Smooth muscle cell (in vitro differentiated cells): ENCODE results near the gene LPA. TPM values are rescaled to one million over a fixed set of nuclear protein-coding genes. Genes with fewer than 3 reads are reported as not detected.
A peak's percentile ranks its signal among the peaks of the same experiment; 100 is the strongest.

Experiments
- DNase-seq: peaks from one replicate; lab custom pipeline; 2025; ENCODE audit not compliant: unreplicated experiment; lab: John Stamatoyannopoulos, UW
- H2AFZ ChIP-seq: fragments of 200-600 bp; sonication (generic); 2 replicates; pipeline ENCODE4 v1.6.0; 2016; ENCODE audit warnings: antibody characterized with exemption, low read depth, mild to moderate bottlenecking
- H3F3A ChIP-seq: fragments of 200-600 bp; sonication (generic); 2 replicates; pipeline ENCODE4 v1.6.0; 2017; ENCODE audit warnings: antibody characterized with exemption, low read depth
- H3K27ac ChIP-seq: fragments of 200-600 bp; sonication (generic); 2 replicates; pipeline ENCODE4 v1.5.1; 2016; ENCODE audit warnings: low read depth, mild to moderate bottlenecking
- H3K27me3 ChIP-seq: fragments of 200-600 bp; sonication (generic); 2 replicates; pipeline ENCODE4 v1.6.1; 2016; ENCODE audit warnings: low read depth, mild to moderate bottlenecking
- H3K36me3 ChIP-seq: fragments of 200-600 bp; sonication (generic); 2 replicates; pipeline ENCODE4 v1.5.1; 2016; ENCODE audit warnings: low read depth
- H3K4me1 ChIP-seq: fragments of 200-600 bp; sonication (generic); 2 replicates; pipeline ENCODE4 v1.5.1; 2016; ENCODE audit warnings: low read depth
- H3K4me2 ChIP-seq: fragments of 200-600 bp; sonication (generic); 2 replicates; pipeline ENCODE4 v1.6.0; 2016; ENCODE audit warnings: mild to moderate bottlenecking
- H3K4me3 ChIP-seq: fragments of 200-600 bp; sonication (generic); 2 replicates; pipeline ENCODE4 v1.5.1; 2016; ENCODE audit warnings: mild to moderate bottlenecking
- H3K79me2 ChIP-seq: fragments of 200-600 bp; sonication (generic); 2 replicates; pipeline ENCODE4 v1.6.0; 2016; ENCODE audit warnings: low read depth, mild to moderate bottlenecking
- H3K9ac ChIP-seq: fragments of 200-600 bp; sonication (generic); 2 replicates; pipeline ENCODE4 v1.6.0; 2016; ENCODE audit warnings: low read depth
- H3K9me3 ChIP-seq: fragments of 200-600 bp; sonication (generic); replicated peaks from 2 replicates; pipeline ENCODE4 v1.5.1; 2016; ENCODE audit warnings: low read depth
- H4K20me1 ChIP-seq: fragments of 200-600 bp; sonication (generic); 2 replicates; pipeline ENCODE4 v1.6.0; 2016; ENCODE audit warnings: low read depth
- CTCF ChIP-seq: fragments of 200-600 bp; sonication (generic); IDR thresholded peaks from 2 replicates; pipeline ENCODE4 v1.5.1; 2017; ENCODE audit warnings: borderline replicate concordance, mild to moderate bottlenecking, antibody characterized with exemption; ENCODE audit not compliant: insufficient read depth, poor library complexity, severe bottlenecking
- WGBS: methylation state at CpG from one replicate; pipeline ENCODE4 v1.1.7; 2016; ENCODE audit warnings: low lambda C conversion rate; 5-methylcytosine and 5-hydroxymethylcytosine counted together
- polyA plus RNA-seq: library from polyadenylated mRNA; unstranded; fragments of >200 nt; fragmentation: Nextera tagmentation; extraction: Ambion mirVana; gene quantifications from 2 replicates; pipeline ENCODE4 v1.2.1, GENCODE V29; 2016
- total RNA-seq: library from RNA; depleted of rRNA; stranded (reverse); fragments of >200 nt; gene quantifications from 2 replicates; pipeline ENCODE4 v1.2.3, GENCODE V29; 2014

Gene LPA
- total and polyA plus RNA-seq, 2 experiments from 2014 or later, result not detected

DNA sequence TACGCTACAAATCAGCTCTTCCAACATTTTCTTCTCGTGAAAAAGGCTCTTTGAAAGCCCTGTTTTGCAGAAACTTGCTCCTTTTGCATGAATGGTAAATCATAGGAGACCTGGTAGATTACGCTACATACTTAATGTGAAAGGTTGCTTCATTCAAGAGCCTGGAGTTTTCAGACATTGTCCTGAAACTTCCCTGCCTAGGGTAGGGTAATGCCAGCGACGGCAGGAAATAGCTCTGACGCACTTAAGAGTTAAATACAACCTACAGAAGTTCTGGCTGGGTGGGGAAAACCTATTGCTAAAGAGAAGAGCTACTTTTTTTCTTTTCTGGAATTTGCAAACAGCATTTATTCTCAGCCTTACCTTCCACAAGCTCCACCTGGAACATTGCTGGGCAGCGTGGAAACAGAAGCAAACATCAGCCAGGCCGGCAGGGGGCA is 144.5 kb downstream of the LPA start:
- H3K4me3 ChIP-seq, result peak overlapping the region; percentile 59
- no peak overlapping the region for H3K27ac ChIP-seq
- no peak for DNase-seq
- H3K9me3 ChIP-seq, result peaks cover 3% of the 10 kb centered on the region
- TF ChIP-seq CTCF, result peak; percentile 99
- H3K79me2 ChIP-seq, result no peaks in the 10 kb centered on the region
- H3K27me3 ChIP-seq, result no peaks in the 10 kb centered on the region
- no peaks in the 10 kb centered on the region for H3K36me3 ChIP-seq
- no peaks in the 10 kb centered on the region for H3K4me1 ChIP-seq
- H4K20me1 ChIP-seq, result no peaks in the 10 kb centered on the region
- H3K9ac ChIP-seq, result no peak overlapping the region
- H2AFZ ChIP-seq, result peak overlapping the region; percentile 85
- WGBS, result 29% methylated on average over 8 of the region's 8 CpGs
- H3K4me2 ChIP-seq, result peak overlapping the region; percentile 90
- H3F3A ChIP-seq, result no peaks in the 10 kb centered on the region

DNA sequence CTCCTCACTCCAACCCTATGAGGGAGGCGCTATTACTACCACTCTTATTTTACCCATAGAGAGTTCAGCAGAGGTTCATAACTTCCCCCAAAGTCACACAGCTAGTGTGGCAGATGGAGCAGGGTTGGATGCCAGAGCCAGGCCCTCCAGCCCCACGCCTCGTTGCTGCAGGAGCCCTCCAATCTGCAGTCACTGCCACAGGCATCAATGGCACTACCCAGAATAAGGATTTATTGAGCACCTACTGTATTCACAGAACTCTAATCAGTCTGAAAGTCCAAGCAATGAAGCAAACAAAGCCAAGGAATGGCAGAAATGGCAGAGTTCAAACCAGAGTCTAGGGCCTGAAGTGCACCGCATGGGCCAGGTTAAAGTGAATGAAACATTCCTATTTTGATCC is 144.9 kb downstream of the LPA start:
- Histone ChIP-seq H3K27me3 (no peaks in the 10 kb centered on the region), H4K20me1 (no peaks in the 10 kb centered on the region), H3K27ac (no peak overlapping the region), H3K4me2 (peak overlapping the region; percentile 90), H3K79me2 (no peaks in the 10 kb centered on the region), H3F3A (no peaks in the 10 kb centered on the region), H3K36me3 (no peaks in the 10 kb centered on the region), H3K4me3 (no peak overlapping the region), H3K4me1 (no peaks in the 10 kb centered on the region), H3K9me3 (peaks cover 3% of the 10 kb centered on the region), H2AFZ (peak overlapping the region; percentile 85), H3K9ac (no peak overlapping the region)
- DNase-seq, result no peak
- TF ChIP-seq CTCF, result no peak
- WGBS, result 79% methylated on average over 4 of the region's 4 CpGs

- H3K4me3 ChIP-seq, result no peak overlapping the region
- H3K9ac ChIP-seq, result no peak overlapping the region
- H3K4me2 ChIP-seq, result no peak overlapping the region
- H3K4me1 ChIP-seq, result no peaks in the 10 kb centered on the region
- H3K79me2 ChIP-seq, result no peaks in the 10 kb centered on the region
- no peaks in the 10 kb centered on the region for H3K36me3 ChIP-seq
- H3K9me3 ChIP-seq, result peaks cover 3% of the 10 kb centered on the region
- no peaks in the 10 kb centered on the region for H3K27me3 ChIP-seq
- no peak overlapping the region for H2AFZ ChIP-seq
- H3F3A ChIP-seq, result no peaks in the 10 kb centered on the region
- H3K27ac ChIP-seq, result no peak overlapping the region
- no peak for DNase-seq
- 77% methylated on average over 3 of the region's 3 CpGs for WGBS
- no peak for TF ChIP-seq CTCF
- no peaks in the 10 kb centered on the region for H4K20me1 ChIP-seq
Measured at GRCh38 chr6:160513836-160514235, 150.2 kb downstream of the LPA start.

- WGBS, result 91% methylated on average over 4 of the region's 4 CpGs
- H3K9me3 ChIP-seq, result no peaks in the 10 kb centered on the region
- no peaks in the 10 kb centered on the region for H3F3A ChIP-seq
- H3K79me2 ChIP-seq, result no peaks in the 10 kb centered on the region
- no peak overlapping the region for H3K9ac ChIP-seq
- no peak overlapping the region for H3K4me3 ChIP-seq
- no peaks in the 10 kb centered on the region for H3K36me3 ChIP-seq
- no peak overlapping the region for H2AFZ ChIP-seq
- H3K27me3 ChIP-seq, result no peaks in the 10 kb centered on the region
- no peaks in the 10 kb centered on the region for H4K20me1 ChIP-seq
- TF ChIP-seq CTCF, result no peak
- H3K27ac ChIP-seq, result no peak overlapping the region
- no peak for DNase-seq
- H3K4me2 ChIP-seq, result no peak overlapping the region
- H3K4me1 ChIP-seq, result no peaks in the 10 kb centered on the region
Measured at GRCh38 chr6:160510976-160511617, 153.0 kb downstream of the LPA start.
